Measurements from ENCODE around the gene INPP4B. TPM values are rescaled to one million over a fixed set of nuclear protein-coding genes. Genes with fewer than 3 reads are reported as not detected.

INPP4B gene
- total RNA-seq, 1 donor from 2014 or later = 143 TPM

- peak; percentile 26 for DNase-seq (ENCODE audit: low read depth)
These were observed 816.1 kb downstream of the INPP4B start for GRCh38 chr4:142030010-142030409.

- DNase-seq (ENCODE audit: low read depth) = peak; percentile 8
These were observed 824.3 kb downstream of the INPP4B start for GRCh38 chr4:142021761-142022160.

GRCh38 chr4:142021181-142021580 is 824.9 kb downstream of the INPP4B start:
- DNase-seq (ENCODE audit: low read depth) = no peak

DNA sequence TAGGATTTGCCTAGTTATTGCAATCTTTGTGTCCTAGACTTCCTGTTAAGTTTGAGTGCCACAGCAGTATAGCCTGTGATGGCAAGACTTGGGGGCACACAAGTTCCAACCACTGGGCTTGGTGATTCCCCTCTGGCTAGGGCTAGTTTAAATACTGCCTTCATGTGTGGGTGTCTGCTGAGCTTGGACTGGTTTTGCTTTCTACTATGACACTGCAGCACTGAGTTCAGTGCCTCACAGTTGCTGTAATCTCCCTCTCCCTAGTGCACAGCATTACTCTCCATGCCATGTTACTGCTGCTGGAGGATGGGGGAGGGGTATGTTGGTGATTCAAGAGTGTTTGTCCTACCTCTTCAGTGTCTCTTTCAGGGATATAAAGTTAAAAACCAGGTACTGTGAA is 830.1 kb downstream of the INPP4B start:
- no peak for DNase-seq (ENCODE audit: low read depth)

GRCh38 chr4:142009751-142010150 is 836.4 kb downstream of the INPP4B start:
- no peak for DNase-seq (ENCODE audit: low read depth)

DNA sequence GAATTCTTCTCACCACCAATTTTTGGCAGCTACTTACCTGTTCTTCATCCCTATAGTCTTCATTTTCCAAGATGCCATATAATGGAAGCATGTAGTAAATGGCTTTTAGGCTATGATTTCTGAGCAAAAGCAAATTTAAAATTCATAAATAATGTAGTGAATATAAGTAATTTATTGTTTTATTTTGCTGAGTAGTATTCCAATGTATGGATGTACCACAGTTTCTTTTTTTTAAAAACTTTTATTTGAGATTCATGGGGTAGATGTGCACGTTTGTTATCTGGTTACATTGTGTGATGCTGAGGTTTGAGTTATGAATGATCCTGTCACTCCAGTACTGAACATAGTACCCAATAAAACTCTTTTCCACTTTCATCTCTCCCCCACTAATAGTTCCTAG is 840.6 kb downstream of the INPP4B start:
- no peak for DNase-seq (ENCODE audit: low read depth)

DNA sequence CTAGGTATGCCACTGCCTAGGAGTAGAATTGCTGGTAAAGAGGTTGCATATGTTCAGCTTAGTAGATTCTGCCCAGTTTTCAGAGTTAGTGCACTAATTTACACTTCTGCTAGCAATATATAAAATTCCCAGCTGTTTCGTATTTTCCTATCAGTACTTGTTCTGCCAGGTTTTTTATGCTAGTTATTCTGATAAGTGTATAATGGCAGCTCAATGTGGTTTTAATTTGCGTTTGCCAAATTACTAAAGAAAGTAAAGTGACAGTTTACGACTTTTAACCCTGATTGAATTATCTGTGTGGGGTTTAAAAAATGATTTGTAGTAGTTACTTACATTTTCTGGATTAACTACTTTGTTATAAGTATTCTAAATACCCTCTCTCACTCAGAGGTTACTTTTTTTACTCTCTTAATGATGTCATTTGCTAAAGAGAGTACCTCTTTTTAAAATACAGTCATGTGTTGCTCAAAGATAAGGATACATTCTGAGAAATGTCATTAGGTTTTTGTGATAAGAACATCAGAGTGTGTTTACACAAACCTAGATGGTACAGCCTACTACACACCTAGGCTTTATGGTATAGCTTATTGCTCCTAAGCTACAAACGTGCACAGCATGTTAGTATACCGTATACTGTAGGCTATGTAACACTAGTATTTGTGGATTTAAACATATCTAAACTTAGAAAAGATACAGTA is 846.5 kb downstream of the INPP4B start:
- DNase-seq (ENCODE audit: low read depth) = no peak

DNA sequence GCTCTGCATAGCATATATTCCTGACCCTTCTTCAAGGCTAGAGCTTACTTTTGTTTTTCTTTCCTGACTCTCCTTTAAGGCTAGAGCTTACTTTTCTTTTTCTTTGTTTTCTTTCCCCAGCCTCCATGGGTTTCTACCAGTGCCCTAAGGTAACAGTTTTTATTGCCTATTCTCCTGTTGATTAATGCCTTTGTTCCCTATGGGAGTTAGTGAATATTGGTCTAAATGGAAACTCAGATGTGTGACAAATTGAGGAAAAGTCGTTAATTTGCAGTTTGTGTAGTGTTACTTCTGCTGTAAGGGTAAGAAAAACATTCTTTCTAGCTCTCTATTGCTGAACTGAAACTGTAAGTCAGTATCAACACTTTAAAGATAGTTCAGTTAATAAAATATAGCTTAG is 851.0 kb downstream of the INPP4B start:
- no peak for DNase-seq (ENCODE audit: low read depth)

DNA sequence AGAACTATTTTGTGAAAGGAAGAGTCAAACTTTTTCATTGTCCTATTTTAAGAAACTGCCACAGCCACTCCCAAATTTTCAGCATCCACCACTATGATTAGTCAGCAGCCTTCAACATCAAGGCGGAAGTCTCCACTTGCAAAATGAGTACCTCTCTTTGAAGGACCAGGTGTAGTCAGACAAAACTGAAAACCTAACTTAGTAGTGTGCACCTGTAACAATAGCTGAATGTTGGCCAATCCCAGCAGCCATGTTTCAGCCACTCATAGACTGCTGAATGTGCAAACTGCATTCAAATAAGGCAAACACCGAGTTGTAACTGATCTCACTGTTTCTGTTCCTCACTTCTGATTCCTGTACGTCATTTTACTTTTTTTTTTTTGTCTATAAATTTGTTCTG is 868.7 kb downstream of the INPP4B start:
- DNase-seq (ENCODE audit: low read depth) = peak; percentile 41

Data from myocyte (in vitro differentiated cells).